Activated T-helper 1 cell treated with anti-CD3 and anti-CD28 coated beads, Interleukin-2, amount 50 U/mL, for 16 hours (primary cell): ENCODE results near the gene ME3.
"Not testable (repeated sequence)": the region's sequence is repeated elsewhere in the genome, so short reads cannot be mapped to it uniquely, and the experiment has no call there.

Experiments
- DNase-seq, 2 donors: peaks; one replicate each; pipeline ENCODE4 v3.0.0-alpha.2; 2020; ENCODE audit warnings: low read depth in 1 of 2, low spot score in 1 of 2

The ME3 gene

GRCh38 chr11:86443415-86443814, 229.0 kb downstream of the ME3 start:
- DNase-seq, result no peak

- no peak for DNase-seq
Measured at GRCh38 chr11:86442827-86443226, 229.6 kb downstream of the ME3 start.

DNA sequence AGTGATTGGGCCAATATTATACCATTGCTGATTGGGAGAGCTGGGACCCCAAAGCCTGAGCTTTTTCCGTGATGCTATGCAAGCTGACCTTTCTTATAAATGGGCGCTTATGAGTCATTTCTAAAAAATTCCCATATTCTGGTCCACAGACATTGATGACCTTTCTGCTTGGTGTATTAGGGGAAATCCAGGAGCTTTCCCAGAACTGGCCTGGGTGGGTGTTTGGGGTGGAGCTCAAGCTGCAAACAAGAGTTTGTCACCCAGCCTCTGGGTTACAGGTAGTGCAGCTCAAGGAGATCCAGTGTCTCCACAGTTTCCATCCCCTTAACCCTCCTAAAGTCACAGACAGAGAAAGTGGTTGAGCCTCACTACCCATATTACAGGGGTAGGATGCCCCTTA, 230.0 kb downstream of the ME3 start:
- DNase-seq, result no peak

GRCh38 chr11:86440843-86441242, 231.6 kb downstream of the ME3 start:
- no peak for DNase-seq

- no peak for DNase-seq
Measured at GRCh38 chr11:86440305-86440716, 232.1 kb downstream of the ME3 start.

DNA sequence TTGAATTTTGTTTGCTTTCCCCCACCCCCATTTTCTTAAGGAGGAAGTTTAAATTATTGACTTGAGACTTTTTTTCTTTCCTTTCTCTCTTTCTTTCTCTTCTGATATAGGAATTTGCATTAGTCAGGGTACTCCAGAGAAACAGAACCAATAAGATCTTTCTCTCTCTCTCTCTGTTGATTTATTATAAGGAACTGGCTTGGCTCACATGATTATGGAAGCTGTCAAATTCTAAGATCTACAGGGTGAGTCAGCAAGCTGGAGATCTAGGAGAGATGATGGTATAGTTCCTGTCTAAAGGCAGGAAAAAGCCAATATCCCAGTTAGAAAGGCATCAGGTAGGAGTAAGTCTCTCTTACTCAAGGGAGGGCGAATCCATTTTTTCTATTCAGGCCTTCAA, 233.7 kb downstream of the ME3 start:
- no peak for DNase-seq

DNA sequence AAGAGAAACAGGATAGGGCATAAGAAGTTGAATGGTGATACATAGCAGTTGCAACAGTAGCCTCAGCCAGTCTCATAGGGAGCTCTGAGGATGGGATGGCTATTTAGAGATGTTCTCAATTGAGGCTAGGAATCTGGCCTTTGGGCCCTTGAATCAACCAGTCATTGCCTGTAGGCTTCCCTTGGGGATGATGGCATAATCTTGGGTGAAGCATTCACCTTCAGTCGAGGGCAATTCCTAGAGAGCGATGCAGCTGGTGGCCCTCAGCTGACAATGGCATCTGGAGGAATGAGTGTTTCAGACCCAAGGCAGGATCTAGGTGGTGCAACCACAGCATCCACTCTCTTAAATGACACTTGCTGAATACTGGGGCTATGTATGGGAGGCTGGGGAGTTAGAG, 236.7 kb downstream of the ME3 start:
- DNase-seq, result no peak

DNA sequence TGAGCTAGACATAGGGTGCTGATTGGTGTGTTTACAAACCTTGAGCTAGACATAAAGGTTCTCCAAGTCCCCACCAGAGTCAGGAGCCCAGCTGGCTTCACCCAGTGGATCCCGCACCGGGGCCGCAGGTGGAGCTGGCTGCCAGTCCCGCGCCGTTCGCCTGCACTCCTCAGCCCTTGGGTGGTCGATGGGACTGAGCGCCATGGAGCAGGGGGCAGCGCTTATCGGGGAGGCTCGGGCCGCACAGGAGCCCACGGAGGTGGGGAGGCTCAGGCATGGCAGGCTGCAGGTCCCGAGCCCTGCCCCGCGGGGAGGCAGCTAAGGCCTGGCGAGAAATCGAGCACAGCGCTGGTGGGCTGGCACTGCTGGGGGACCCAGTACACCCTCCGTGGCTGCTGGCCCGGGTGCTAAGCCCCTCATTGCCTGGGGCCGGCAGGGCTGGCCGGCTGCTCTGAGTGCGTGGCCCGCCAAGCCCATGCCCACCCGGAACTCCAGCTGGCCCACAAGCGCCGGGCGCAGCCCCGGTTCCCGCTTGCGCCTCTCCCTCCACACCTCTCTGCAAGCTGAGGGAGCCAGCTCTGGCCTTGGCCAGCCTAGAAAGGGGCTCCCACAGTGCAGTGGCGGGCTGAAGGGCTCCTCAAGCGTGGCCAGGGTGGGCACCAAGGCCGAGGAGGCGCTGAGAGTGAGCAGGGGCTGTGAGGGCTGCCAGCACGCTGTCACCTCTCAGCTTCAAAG, 238.9 kb downstream of the ME3 start:
- not testable (repeated sequence) for DNase-seq

DNA sequence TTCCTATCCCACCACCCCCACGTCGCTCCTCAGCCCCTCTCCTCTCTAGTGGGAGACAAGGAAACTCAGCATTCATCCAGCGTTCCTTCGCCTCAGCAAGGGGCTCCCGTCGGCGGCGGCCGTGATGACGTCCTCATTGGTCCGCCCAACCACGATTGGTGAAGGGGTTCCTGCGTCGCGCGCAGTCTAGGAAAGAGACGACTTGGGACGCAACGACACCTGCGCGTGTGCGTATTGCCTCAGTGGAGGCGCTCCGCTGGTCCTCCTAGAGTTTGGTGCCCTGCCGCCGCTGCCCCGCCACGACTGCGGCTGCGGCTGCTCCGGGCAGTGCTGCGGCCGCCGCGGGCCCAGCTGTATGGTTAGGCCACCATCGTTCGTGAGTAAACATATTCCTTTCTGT, 241.2 kb downstream of the ME3 start:
- DNase-seq, result no peak

GRCh38 chr11:86427441-86427840, 245.0 kb downstream of the ME3 start:
- DNase-seq, result no peak

GRCh38 chr11:86423488-86423887, 248.9 kb downstream of the ME3 start:
- not testable (repeated sequence) for DNase-seq

- DNase-seq, result no peak
Measured at GRCh38 chr11:86422371-86422770, 250.0 kb downstream of the ME3 start.

DNA sequence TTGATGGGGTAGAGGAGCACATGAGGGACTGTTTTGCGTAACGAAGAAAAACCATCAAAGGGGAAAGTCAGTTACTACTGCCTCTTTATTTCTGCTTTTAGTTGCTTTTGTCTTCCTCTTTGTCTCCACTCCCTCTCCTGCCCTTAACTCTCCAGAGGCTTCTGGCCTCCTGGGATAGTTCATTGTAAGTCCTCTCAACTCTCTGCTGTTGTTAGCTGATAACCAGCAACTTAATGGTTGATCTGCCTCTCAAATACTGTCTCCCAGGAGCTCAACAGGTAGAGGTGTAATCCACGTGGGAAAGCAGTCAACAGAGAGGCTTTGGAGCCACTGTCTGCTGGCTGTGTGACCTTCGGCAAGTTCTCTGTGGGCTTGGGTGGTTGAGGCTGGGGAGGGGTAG, 250.5 kb downstream of the ME3 start:
- DNase-seq, result no peak

- DNase-seq, result no peak
Measured at GRCh38 chr11:86418917-86419316, 253.5 kb downstream of the ME3 start.

DNA sequence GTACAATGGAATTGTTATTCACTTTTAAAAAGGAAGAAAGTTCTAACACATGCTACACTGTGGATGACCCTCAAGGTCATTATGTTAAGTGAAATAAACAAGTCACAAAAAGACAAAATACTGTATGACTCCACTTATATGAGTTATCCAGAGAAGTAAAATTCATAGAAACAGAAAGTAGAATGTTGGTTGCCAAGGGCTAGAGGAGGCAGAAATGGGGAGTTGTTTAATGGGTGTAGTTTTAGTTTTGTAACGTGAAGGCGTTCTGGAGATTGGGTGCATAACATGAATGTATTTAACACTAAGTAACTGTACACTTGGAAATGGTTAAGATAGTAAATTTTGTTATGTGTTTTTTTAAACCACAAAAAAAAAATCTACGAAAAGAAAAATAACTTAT, 253.9 kb downstream of the ME3 start:
- no peak for DNase-seq

DNA sequence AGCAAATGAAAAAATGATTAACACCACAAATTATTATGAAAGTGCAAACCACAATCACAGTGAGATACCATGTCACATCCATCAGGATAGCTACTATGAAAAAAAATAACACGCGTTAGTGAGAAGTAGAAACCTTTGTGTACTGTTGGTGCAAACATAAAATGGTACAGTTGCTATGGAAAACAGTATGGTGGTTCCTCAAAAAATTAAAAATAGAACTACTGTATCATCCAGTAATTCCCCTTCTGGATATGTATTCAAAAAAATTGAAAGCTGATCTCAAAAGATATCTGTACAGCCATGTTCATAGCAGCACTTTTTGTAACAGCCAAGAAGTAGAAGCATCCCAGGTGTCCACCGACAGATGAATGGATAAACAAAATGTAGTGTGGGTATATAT, 254.3 kb downstream of the ME3 start:
- DNase-seq, result no peak

DNA sequence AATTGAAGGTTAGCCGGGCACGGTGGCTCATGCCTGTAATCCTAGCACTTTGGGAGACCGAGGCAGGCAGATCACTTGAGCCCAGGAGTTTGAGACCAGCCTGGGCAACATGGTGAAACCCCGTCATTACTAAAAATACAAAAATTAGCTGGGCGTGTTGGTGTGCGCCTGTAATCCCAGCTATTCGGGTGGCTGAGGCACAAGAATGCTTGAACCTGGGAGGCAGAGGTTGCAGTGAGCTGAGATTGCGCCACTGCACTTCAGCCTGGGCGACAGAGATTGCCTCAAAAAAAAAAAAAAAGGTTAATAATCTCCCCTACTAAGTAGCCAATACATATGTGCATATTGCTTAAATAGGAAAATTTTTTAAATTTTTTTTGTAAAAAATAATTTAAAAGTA, 255.5 kb downstream of the ME3 start:
- not testable (repeated sequence) for DNase-seq

GRCh38 chr11:86416494-86416893, 255.9 kb downstream of the ME3 start:
- DNase-seq, result no peak

DNA sequence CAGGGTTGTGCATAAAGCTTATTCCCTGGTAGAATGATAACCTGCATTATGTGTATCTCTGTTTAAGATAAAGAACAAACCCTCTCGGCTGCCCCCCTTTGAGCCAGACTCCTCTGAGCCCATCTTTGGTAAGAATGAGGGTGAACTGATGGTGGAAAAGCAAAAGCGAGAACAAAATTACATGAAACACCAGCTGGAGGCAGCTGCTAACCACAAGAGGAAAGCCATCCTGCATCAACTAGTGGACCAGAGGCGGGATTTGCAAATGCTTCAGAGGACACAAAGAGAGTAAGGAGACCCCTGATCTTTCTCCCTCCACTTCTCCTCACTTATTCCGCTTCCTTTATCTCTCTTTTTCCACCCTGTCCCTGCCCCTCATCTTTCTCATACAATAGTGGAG, 257.4 kb downstream of the ME3 start:
- DNase-seq, result no peak

GRCh38 chr11:86414032-86414431, 258.4 kb downstream of the ME3 start:
- no peak for DNase-seq

GRCh38 chr11:86408845-86409244, 263.6 kb downstream of the ME3 start:
- no peak for DNase-seq

- no peak for DNase-seq
Measured at GRCh38 chr11:86403458-86403857, 269.0 kb downstream of the ME3 start.

GRCh38 chr11:86398106-86398505, 274.3 kb downstream of the ME3 start:
- no peak for DNase-seq
